ENCODE results near the gene PRKD1.
"Not testable (repeated sequence)": the region's sequence is repeated elsewhere in the genome, so short reads cannot be mapped to it uniquely, and the experiment has no call there.

The PRKD1 gene

DNA sequence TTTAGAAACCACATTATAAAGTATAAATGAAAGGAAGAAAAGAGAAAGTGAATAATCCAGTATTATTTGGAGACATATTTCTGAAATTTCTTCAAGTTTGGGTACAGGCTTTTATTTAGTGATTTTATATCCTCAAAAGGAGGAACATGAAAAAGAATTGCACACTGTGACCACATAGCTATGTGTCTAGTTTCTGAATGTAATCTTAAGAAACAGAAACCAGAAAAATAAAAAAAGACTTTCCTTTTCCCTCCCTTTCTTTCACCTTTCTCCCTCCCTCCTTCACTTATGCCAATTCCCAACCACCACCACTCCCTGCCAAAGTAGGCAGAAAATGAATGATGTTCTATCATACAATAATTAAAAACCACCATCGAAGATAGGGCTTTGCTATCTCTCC is 189.6 kb downstream of the PRKD1 start:
- DNase-seq = no peak

DNA sequence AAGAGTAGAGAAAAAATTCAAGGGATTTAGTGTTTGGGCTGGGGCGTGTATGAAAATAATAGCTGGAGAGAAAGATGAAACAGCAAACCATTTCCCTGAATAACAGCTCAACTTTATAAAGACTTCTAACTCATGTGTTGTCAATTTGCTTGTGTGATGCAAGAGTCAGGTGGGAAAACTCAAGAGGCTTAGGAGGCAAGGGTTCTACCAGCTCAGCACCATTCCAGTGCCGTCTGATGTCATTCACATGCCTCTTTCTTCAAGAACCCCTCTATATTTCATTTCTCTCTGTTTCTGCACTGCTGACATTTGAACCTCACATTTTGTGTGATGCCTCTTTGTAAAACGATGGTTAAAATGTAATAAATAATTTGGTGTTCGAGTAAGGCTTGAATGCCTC is 192.2 kb downstream of the PRKD1 start:
- DNase-seq = no peak

GRCh38 chr14:29734732-29735131 is 192.9 kb downstream of the PRKD1 start:
- DNase-seq = no peak

DNA sequence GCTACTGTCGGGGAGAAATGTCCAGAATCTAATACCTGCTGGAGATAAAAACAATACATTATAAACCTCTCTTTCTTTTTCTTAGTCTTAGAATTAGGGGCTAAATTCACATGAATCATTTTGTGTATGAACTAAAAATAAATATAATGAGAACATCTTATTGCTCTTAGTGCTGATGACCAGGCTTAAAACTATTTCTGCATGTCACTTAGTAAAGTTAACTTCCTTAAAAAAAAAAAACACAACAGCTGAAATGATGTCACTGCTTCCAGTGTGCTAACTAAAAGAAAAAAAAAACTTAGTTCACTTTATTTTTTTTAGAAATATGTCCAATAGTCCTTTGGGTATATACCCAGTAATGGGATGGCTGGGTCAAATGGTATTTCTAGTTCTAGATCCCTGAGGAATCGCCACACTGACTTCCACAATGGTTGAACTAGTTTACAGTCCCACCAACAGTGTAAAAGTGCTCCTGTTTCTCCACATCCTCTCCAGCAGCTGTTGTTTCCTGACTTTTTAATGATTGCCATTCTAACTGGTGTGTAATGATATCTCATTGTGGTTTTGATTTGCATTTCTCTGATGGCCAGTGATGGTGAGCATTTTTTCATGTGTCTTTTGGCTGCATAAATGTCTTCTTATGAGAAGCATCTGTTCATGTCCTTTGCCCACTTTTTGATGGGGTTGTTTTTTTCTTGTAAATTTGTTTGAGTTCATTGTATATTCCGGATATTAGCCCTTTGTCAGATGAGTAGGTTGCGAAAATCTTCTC is 200.9 kb downstream of the PRKD1 start:
- DNase-seq = not testable (repeated sequence)

GRCh38 chr14:29724991-29725390 is 202.7 kb downstream of the PRKD1 start:
- no peak for DNase-seq

GRCh38 chr14:29722831-29723230 is 204.8 kb downstream of the PRKD1 start:
- no peak for DNase-seq

GRCh38 chr14:29721586-29721985 is 206.1 kb downstream of the PRKD1 start:
- DNase-seq = no peak

GRCh38 chr14:29717901-29718300 is 209.7 kb downstream of the PRKD1 start:
- DNase-seq = no peak

DNA sequence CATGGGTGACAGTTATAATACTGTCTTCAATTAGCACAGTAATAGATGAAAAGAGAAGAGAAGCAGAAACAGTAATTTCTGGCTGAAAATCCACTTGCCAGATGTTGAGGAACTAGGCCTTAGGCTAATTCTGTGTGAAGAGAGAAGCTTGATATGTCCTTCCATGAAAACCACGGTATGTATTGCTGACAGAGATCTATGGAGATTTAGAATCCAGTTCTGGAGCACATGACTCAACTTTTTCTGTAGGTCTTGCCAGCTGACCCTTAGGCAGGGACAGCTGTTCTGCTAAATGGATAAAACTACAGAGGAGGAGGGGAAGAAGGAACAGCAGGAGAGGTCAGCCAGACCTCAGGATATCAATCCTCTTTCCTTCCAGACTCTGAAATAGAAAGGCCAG is 211.5 kb downstream of the PRKD1 start:
- DNase-seq = no peak

GRCh38 chr14:29712601-29713000 is 215.0 kb downstream of the PRKD1 start:
- no peak for DNase-seq

DNA sequence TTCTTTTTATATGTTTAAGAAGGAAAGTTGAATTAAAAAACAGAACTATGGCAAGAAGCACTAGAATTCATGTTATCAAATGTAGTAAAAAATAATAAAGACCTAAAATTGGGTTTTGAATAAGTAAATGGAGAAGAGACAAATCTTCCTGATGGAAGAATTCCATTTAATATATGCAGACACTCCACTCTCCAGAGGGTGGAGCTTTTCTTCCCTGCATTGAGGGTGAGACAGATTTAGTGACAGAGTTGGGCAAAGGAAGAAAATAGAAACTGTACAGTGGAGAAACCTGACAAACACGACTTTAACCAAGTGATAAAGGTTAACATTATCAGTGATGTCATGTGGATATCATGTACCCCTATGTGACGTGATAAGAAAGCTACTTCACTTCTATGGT is 217.6 kb downstream of the PRKD1 start:
- no peak for DNase-seq

- DNase-seq = no peak
Observed at GRCh38 chr14:29709490-29709889, 218.2 kb downstream of the PRKD1 start.

DNA sequence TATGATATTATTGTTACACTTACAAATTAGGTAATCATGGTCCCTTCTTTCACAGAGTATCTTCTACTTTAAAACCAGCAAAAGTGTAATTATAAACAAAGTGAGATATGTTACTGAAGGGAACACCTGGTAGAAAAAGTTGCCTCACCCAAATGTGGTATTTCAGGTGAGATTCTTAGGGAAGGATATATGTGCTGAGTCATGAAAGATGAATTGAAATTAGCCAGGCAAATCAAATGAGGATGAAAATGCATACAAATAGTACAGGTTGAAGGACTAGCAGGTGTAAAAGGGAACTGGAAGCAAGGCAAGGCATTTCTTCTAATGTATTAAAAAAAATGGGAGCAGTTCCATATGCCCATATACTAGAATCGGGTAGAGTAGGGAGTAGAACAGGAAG is 220.9 kb downstream of the PRKD1 start:
- no peak for DNase-seq

- DNase-seq = no peak
Observed at GRCh38 chr14:29705801-29706200, 221.8 kb downstream of the PRKD1 start.

- not testable (repeated sequence) for DNase-seq
Observed at GRCh38 chr14:29689597-29689996, 238.1 kb downstream of the PRKD1 start.

DNA sequence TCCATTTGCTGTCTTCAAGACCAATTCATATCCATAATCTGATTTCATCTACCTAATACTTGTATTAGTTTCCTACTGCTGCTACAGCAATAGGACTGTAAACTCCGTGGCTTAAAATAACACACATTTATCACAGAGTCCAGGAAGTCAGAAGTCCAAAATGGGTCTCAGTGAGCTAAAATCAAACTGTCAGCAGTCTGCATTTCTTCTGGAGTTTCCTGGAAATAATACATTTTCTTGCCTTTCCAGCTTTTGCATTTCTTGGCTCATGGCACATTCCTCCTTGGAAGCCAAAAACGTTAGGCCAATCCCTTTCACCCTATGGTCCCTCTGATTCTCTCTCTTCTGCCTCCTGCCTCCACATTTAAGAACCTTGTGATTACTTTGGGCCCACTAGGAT is 239.8 kb downstream of the PRKD1 start:
- no peak for DNase-seq

DNA sequence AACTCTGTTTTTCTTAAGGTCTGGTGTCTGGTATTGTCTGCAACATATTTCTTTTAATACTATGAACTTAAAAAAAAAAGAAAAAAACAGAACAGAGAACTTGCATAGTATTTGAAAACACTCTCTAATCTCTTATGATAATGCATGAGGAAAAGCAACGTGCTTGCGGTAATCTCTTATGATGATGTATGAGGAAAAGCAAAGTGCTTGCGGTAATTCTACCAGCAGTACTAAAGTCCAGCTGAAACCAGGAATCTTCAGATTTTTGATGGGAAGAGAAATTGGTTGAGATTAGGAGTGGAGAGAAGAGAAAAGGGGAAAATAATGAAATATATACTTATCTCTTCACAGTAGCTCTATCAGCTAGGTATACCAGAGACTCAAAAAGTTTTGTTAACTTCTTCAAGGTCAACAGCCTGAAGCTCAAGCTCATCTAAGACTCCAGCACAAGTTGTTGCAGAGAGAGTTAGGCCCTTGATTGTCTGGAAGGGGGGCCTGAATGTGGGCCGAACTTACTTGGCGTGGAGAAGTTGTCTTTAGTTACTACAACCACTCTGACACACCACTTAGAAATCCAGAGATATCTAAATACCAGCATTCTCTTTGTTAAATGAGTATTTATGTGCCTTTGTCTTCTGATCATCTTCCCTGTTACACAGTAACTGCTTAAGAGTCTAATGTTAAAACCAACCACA is 240.4 kb downstream of the PRKD1 start:
- no peak for DNase-seq

DNA sequence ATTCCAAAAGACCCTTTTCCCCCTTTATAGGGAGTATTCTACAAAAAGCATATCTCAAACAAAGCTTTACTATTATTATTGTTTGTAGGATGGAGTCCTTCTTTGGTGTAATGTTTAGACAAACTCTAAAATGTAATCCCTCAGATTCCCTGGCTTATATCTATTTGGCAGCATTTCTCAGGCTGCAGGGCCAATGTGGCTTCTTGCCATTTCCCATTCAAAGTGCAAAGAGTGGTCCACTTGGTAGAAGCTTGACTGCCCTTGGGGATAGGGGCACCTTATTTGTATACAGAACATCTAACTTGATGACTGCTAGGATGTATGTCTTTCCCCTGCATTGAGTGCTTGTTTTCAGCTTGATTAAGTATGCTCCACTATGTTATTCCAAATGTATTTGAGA is 242.7 kb downstream of the PRKD1 start:
- no peak for DNase-seq

DNA sequence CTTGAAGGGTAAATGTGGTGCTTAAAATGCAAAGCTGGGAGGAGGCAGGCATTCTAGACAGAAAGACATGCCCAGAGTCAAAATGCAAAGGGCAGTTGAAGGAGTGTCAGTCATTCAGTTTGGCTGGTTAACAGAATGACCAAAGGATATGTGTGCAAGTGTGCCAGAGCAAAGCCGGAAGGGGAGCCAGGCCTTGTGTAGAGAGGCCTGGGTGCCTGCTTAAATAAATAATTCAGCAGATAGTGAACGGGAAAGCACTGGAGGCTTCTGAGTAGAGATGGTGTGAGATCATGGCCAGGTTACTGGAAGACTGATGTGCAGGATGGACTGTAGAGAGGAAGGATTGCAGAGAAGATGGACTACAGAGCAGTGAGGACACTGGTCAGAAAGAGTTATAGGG is 244.9 kb downstream of the PRKD1 start:
- DNase-seq = no peak

DNA sequence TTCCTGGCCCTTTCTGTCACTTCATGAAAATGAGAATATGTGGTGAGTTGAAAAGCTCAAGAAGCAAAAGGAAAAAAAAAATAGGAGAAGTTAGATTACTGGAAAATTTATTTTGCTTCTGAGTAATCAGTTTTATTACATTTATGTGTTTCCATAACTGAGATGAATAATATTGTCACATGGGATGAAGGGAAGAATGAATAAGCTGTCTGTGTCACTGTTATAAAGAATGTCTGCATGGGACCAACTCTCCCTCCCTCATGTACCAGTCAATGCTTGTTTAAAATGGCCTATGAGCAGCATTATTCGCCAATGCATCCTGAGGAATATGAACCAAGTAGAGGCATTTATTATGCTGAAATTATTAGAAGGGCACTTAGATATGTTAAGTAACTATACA is 246.3 kb downstream of the PRKD1 start:
- no peak for DNase-seq

DNA sequence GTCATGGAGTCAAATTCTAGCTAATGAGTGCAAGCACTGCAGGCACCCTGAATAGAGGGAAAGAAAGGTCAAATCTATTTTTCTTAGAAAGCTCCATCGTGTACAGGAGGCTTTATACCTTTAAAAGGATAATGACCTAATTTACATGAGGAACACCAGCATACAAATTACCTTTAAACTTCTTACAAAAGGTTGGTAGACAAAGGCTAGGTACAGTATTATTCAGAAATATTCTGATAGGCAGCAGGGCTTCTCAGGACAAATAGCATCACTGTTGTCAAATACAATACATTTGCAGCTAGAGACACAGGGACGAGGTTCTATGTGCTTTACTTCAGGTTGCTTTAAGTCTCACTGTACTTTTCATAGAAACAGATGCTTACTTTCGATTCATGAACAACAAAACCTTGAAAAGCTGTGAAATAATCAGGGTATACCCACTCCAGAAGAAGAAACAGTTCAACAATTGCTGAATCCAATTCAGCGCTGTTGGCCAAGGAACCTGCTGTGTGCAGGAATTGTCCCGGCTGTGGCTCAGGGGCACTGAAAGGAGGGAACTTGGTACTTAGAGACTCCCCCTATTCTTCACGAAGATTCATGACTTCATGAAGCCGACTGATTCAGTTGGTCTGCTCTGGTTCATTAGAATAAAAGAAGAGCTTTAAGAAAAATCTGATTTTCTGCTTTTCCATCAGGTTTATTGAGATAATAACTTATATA is 252.9 kb downstream of the PRKD1 start:
- no peak for DNase-seq

DNA sequence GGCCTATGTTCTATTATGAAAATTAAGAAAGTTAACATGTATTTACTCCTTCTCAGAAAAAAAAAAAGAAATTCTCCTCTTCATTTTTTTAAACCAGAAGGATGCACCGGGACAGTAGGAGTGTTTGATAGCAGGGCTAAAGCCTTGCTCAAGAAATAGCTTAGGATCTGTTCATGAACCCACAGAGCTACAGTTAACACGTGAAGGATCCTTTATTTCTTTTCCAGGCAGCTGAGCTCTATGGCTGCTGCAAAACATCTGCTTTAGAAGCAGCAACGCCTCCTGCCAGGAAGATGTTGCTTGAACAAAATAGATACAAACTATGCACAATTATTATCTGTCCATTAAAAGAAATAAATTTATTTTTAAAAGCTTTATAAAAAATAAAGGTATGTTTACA is 254.8 kb downstream of the PRKD1 start:
- no peak for DNase-seq

DNA sequence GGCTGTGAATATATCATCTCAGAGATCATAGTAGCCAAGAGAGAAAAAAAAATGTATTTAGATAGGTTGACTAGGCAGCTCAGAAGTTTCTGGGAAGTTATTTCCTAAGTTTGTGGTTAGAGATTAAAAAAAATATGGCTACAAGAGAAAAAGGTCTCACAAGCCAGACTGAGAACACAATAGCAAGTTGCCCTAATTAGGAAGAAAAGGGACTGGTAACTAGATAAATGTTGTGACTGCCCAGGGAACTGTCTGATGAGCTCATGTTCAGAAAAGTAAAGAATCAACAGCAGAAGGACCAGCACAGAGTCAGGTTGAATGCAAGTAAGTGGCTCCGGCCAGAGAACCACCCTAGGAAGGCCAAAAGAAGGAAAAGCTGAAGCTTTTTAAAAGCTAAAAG is 256.6 kb downstream of the PRKD1 start:
- no peak for DNase-seq

- no peak for DNase-seq
Observed at GRCh38 chr14:29668201-29668600, 259.4 kb downstream of the PRKD1 start.
